ENCODE data around the gene MME.

Gene MME

GRCh38 chr3:155179437-155179827 is 99.3 kb downstream of the MME start:
- H3K27ac ChIP-seq, result no peak overlapping the region
- TF ChIP-seq ZFX (IDR thresholded peaks at IDR 0.05; ENCODE audit: borderline replicate concordance) (no peak), CTCF (IDR thresholded peaks at IDR 0.05) (no peak)

DNA sequence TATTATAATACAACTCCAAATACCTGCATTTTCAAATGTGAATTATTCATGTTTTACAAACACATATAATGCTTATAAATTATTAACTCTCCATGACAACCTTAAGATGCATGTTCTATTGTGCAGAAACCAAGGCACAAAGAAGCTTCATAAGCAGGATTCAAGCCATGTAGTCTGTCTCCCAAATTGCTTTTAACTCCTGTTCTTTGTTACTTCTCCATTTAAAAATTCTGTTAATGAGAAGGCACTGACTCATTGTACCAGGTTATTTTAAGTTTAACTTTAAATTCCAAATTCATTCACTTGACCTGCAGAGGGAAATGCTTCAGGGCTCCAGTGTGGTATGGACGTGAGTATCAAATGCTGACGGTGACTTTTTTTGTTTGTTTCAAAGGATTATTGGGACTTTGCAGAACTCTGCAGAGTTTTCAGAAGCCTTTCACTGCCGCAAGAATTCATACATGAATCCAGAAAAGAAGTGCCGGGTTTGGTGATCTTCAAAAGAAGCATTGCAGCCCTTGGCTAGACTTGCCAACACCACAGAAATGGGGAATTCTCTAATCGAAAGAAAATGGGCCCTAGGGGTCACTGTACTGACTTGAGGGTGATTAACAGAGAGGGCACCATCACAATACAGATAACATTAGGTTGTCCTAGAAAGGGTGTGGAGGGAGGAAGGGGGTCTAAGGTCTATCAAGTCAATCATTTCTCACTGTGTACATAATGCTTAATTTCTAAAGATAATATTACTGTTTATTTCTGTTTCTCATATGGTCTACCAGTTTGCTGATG is 100.0 kb downstream of the MME start:
- H3K27ac ChIP-seq, result no peak overlapping the region
- no peak for TF ChIP-seq CTCF (IDR thresholded peaks at IDR 0.05)
- TF ChIP-seq ZFX (IDR thresholded peaks at IDR 0.05; ENCODE audit: borderline replicate concordance), result no peak

DNA sequence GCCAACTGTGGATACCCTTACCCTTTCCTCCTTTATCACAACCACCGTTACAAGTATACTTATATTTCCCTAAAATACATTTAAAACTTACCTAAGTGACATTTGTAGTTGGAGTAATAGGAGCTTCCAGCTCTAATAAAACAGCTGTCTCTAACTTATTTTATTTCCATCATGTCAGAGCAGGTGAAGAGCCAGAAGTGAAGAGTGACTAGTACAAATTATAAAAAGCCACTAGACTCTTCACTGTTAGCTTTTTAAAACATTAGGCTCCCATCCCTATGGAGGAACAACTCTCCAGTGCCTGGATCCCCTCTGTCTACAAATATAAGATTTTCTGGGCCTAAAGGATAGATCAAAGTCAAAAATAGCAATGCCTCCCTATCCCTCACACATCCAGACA is 102.3 kb downstream of the MME start:
- TF ChIP-seq ZFX (IDR thresholded peaks at IDR 0.05; ENCODE audit: borderline replicate concordance), result no peak
- no peak for TF ChIP-seq CTCF (IDR thresholded peaks at IDR 0.05)
- H3K27ac ChIP-seq, result no peak overlapping the region

DNA sequence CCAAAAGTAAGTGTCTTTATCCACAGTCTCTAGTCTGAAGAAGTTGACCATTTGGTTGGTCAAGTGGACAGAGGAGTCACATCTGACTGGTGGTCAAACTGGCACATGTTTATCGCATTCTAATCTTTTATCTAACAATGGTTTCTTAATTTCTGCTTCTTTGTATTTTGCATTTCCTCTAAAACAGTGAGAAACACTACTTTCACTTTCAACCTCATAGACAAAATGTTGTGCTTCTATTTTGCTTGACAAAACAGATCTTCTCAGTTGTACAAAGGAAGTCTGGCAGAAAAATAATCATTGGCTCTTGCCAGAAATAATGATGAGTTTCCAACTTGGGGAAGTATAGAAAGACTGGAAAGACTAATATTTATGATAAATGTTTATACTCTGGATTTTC is 103.9 kb downstream of the MME start:
- TF ChIP-seq CTCF (IDR thresholded peaks at IDR 0.05), result no peak
- TF ChIP-seq ZFX (IDR thresholded peaks at IDR 0.05; ENCODE audit: borderline replicate concordance), result no peak
- no peak overlapping the region for H3K27ac ChIP-seq

DNA sequence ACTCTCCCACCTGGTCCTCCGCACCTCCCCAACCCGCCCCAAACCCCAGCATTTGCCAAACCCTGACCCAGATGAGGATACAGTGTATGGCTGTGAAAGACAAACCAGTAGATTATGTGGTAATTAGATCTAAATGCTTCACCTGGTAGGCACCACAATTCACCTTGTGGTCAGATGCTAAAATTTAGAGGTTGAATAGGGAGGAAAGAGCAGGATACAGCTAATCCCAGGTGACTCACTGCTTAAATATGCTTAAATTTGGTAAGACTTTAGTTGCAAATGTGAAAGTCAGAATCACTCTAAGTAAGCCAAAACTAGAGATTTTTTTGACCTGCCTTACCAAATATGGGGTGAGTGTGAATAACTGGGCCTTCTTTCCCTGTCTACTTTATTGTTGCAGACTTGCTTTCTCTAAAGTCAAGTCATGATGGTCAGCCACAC is 105.5 kb downstream of the MME start:
- H3K27ac ChIP-seq, result no peak overlapping the region
- TF ChIP-seq CTCF (IDR thresholded peaks at IDR 0.05) (no peak), ZFX (IDR thresholded peaks at IDR 0.05; ENCODE audit: borderline replicate concordance) (no peak)

DNA sequence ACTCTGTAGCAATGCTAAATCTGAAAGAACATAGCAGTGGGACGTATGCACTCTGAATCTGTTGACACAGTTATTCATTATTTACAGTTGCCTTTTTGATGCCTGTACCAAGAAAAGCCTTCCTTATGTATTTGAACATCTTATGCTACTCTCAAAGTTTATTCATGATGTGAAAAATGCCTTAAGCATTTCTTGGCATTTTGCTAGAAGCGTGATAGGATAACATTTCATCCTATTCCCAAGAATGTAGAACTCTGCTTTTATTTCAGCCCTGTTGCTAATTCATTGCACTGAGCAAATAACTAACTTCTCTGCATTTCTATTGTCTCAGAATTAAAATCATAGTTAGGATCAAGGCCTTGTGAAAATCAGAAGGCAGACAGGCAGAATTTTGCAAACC is 107.9 kb downstream of the MME start:
- TF ChIP-seq ZFX (IDR thresholded peaks at IDR 0.05; ENCODE audit: borderline replicate concordance) (no peak), CTCF (IDR thresholded peaks at IDR 0.05) (no peak)
- no peak overlapping the region for H3K27ac ChIP-seq

DNA sequence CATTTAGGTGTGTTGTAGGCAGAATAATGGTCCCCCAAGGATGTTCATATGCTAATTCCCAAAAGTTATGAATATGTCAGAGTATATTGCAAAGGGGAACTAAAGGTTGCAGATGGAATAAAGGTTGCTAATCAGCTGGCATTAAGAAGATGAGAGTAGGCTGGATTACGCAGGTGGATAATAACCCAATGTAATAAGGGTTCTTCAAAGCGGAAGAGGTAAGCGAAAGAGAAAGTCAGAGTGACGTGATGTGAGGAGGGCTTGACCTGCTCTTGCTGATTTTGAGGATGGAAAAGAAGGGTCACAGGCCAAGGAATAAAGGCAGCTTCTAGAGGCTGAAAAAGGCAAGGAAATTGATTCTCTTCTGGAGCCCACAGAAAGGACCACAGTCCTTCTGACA is 109.4 kb downstream of the MME start:
- TF ChIP-seq ZFX (IDR thresholded peaks at IDR 0.05; ENCODE audit: borderline replicate concordance), result no peak
- no peak for TF ChIP-seq CTCF (IDR thresholded peaks at IDR 0.05)
- no peak overlapping the region for H3K27ac ChIP-seq

Data from 22Rv1 (cell line).